IMR-90 (cell line): ENCODE results near the gene HIPK3. TPM values are rescaled to one million over a fixed set of nuclear protein-coding genes. Genes with fewer than 3 reads are reported as not detected.

ENCODE experiments used
- ATAC-seq: fragments of 200-7000 bp; cut with Tn5 transposase; 2 replicates; pipeline ENCODE4 v1.9.1; 2020; ENCODE audit warnings: low read depth, mild to moderate bottlenecking, moderate library complexity
- BruUV-seq: library from RNA; stranded (reverse); fragments of 400-500 nt; replicated peaks from 2 replicates; lab custom pipeline; 2021; lab: Mats Ljungman, UMichigan
- CTCF ChIA-PET: fragments of 300-600 bp; formaldehyde crosslinking; extraction: SDS; loops from one replicate; lab custom pipeline; 2021; ENCODE audit warnings: antibody characterized with exemption; lab: Yijun Ruan, JAX
- POLR2A ChIA-PET: fragments of 300-600 bp; sonication (Branson Sonifier 250); formaldehyde crosslinking; loops from one replicate; lab custom pipeline; 2022; ENCODE audit warnings: antibody characterized with exemption; ENCODE audit not compliant: unreplicated experiment; lab: Charles Lee
- DNase-seq: peaks from one replicate; pipeline ENCODE4 v3.0.0; 2013
- H2AFZ ChIP-seq: replicated peaks from 2 replicates; pipeline ENCODE3; 2013; ENCODE audit warnings: low read length, mild to moderate bottlenecking; ENCODE audit not compliant: poor library complexity
- H2AK5ac ChIP-seq: 2 replicates; pipeline ENCODE4 v1.6.1; 2013; ENCODE audit warnings: low read depth, low read length, inconsistent platforms
- H2AK9ac ChIP-seq: replicated peaks from 2 replicates; pipeline ENCODE3; 2013; ENCODE audit warnings: mild to moderate bottlenecking, low read depth, low read length, moderate library complexity; ENCODE audit not compliant: poor library complexity
- H2BK120ac ChIP-seq: 2 replicates; pipeline ENCODE4 v1.6.1; 2013; ENCODE audit warnings: low read depth, low read length, inconsistent platforms
- H2BK15ac ChIP-seq: 3 replicates; pipeline ENCODE4 v1.6.1; 2013; ENCODE audit warnings: low read depth, low read length, inconsistent platforms
- H2BK20ac ChIP-seq: 2 replicates; pipeline ENCODE4 v1.6.1; 2013; ENCODE audit warnings: low read depth, mild to moderate bottlenecking, inconsistent platforms, low read length, moderate library complexity
- H2BK5ac ChIP-seq: 2 replicates; pipeline ENCODE4 v1.6.1; 2013; ENCODE audit warnings: mild to moderate bottlenecking, low read depth, low read length, inconsistent platforms; ENCODE audit not compliant: poor library complexity, severe bottlenecking
- H3K14ac ChIP-seq: replicated peaks from 2 replicates; pipeline ENCODE4 v1.6.1; 2013; ENCODE audit warnings: low read depth, low read length, inconsistent platforms
- H3K18ac ChIP-seq: 2 replicates; pipeline ENCODE4 v1.6.1; 2013; ENCODE audit warnings: low read depth, low read length, control low read depth
- H3K23ac ChIP-seq: 2 replicates; pipeline ENCODE4 v1.6.1; 2013; ENCODE audit warnings: low read depth, low read length, inconsistent platforms
- H3K27ac ChIP-seq: 2 replicates; pipeline ENCODE4 v1.5.1; 2013; ENCODE audit warnings: mild to moderate bottlenecking, control low read depth, low read length; ENCODE audit not compliant: insufficient read depth
- H3K27me3 ChIP-seq: 2 replicates; pipeline ENCODE4 v1.6.1; 2013; ENCODE audit warnings: low read length; ENCODE audit not compliant: control insufficient read depth, insufficient read depth
- H3K36me3 ChIP-seq: 2 replicates; pipeline ENCODE4 v1.6.1; 2013; ENCODE audit warnings: low read length, mixed read lengths; ENCODE audit not compliant: control insufficient read depth, insufficient read depth
- H3K4ac ChIP-seq: 2 replicates; pipeline ENCODE4 v1.6.1; 2013; ENCODE audit warnings: low read depth, low read length, inconsistent platforms
- H3K4me1 ChIP-seq: 2 replicates; pipeline ENCODE4 v1.6.1; 2013; ENCODE audit warnings: low read length, mixed read lengths; ENCODE audit not compliant: control insufficient read depth, insufficient read depth
- H3K4me2 ChIP-seq: 2 replicates; pipeline ENCODE4 v1.6.1; 2013; ENCODE audit warnings: low read depth, mild to moderate bottlenecking, control low read depth, low read length, moderate library complexity
- H3K4me3 ChIP-seq: 2 replicates; pipeline ENCODE4 v1.5.1; 2013; ENCODE audit warnings: low read depth, mild to moderate bottlenecking, control low read depth, low read length, moderate library complexity; ENCODE audit not compliant: insufficient read depth
- H3K56ac ChIP-seq: 2 replicates; pipeline ENCODE4 v1.6.1; 2013; ENCODE audit warnings: low read length, inconsistent platforms; ENCODE audit not compliant: insufficient read depth; ENCODE audit errors: extremely low read depth
- H3K79me1 ChIP-seq, 2 experiments: 2 replicates each; pipeline ENCODE4 v1.6.1; 2013; ENCODE audit warnings: low read length in 2 of 2, inconsistent platforms in 1 of 2, low read depth in 1 of 2
- H3K9ac ChIP-seq: 2 replicates; pipeline ENCODE4 v1.6.1; 2013; ENCODE audit warnings: low read depth, low read length, control low read depth
- H3K9me1 ChIP-seq: 2 replicates; pipeline ENCODE4 v1.6.1; 2013; ENCODE audit warnings: low read length, inconsistent platforms; ENCODE audit not compliant: insufficient read depth
- H3K9me3 ChIP-seq: 2 replicates; pipeline ENCODE4 v1.6.1; 2013; ENCODE audit warnings: low read length; ENCODE audit not compliant: control insufficient read depth, insufficient read depth
- H4K20me1 ChIP-seq: 2 replicates; pipeline ENCODE4 v1.6.1; 2013; ENCODE audit warnings: low read length, inconsistent platforms; ENCODE audit not compliant: insufficient read depth
- H4K5ac ChIP-seq: 2 replicates; pipeline ENCODE4 v1.6.1; 2013; ENCODE audit warnings: mild to moderate bottlenecking, low read depth, low read length, control low read depth
- H4K8ac ChIP-seq, 2 experiments: 2 replicates each; pipeline ENCODE4 v1.6.1; 2013; ENCODE audit warnings: low read depth in 2 of 2, low read length in 2 of 2, control low read depth in 1 of 2, inconsistent platforms in 1 of 2
- H4K91ac ChIP-seq: 2 replicates; pipeline ENCODE4 v1.6.1; 2013; ENCODE audit warnings: low read depth, low read length, inconsistent platforms; ENCODE audit not compliant: insufficient read depth
- CEBPB ChIP-seq: IDR thresholded peaks from 2 replicates; pipeline ENCODE4 v1.6.1; 2012; ENCODE audit warnings: low read depth, low read length, improper control_type of control experiment
- MAZ ChIP-seq: IDR thresholded peaks from 2 replicates; pipeline ENCODE4 v1.6.1; 2012; ENCODE audit warnings: low read depth, mild to moderate bottlenecking, low read length, improper control_type of control experiment, moderate library complexity, borderline replicate concordance
- NFE2L2 ChIP-seq: fragments of 150-350 bp; IDR thresholded peaks from 2 replicates; pipeline ENCODE4 v1.6.1; 2016; ENCODE audit warnings: low read depth, mild to moderate bottlenecking, low read length
- RCOR1 ChIP-seq: IDR thresholded peaks from 2 replicates; pipeline ENCODE4 v1.6.1; 2012; ENCODE audit warnings: mild to moderate bottlenecking, low read length, improper control_type of control experiment; ENCODE audit not compliant: insufficient replicate concordance
- WGBS, 2 experiments: methylation state at CpG; one replicate each; pipeline versions ENCODE4 v1.1.5 to v1.1.7; 2013; ENCODE audit warnings: missing lambda C conversion rate in 2 of 2; ENCODE audit not compliant: insufficient read length in 1 of 2; ENCODE audit errors: extremely low coverage in 2 of 2; 5-methylcytosine and 5-hydroxymethylcytosine counted together
- dilution Hi-C: fragments of 300-500 bp; cut with HindIII; formaldehyde crosslinking; loops from one replicate; pipeline ENCODE4 v1.14.3; 2018; ENCODE audit warnings: low sequenced_read_pairs; ENCODE audit not compliant: unreplicated experiment
- in situ Hi-C: fragments of 300-500 bp; cut with MboI; formaldehyde crosslinking; loops from 3 replicates; pipeline ENCODE4 v1.14.3; 2019; ENCODE audit warnings: low sequenced_read_pairs, inconsistent platforms, mixed read lengths
- intact Hi-C: fragments of 100-400 bp; cut with micrococcal nuclease; formaldehyde crosslinking; loops from 2 replicates; pipeline ENCODE4 v1.10.0; 2022
- polyA plus RNA-seq, 3 experiments: library from polyadenylated mRNA; depleted of rRNA; stranded (reverse); fragments of >200 nt; gene quantifications; 2 replicates each; pipeline ENCODE4 v1.2.3, GENCODE V29; 2012; ENCODE audit warnings: low replicate concordance in 1 of 3
- total RNA-seq: library from RNA; depleted of rRNA; stranded (reverse); fragments of >200 nt; gene quantifications from 2 replicates; pipeline ENCODE4 v1.2.3, GENCODE V29; 2012

HIPK3 gene
- total and polyA plus RNA-seq, 2 of the 4 experiments (the other 2 are of a cell fraction), result 8.3 to 103 TPM

DNA sequence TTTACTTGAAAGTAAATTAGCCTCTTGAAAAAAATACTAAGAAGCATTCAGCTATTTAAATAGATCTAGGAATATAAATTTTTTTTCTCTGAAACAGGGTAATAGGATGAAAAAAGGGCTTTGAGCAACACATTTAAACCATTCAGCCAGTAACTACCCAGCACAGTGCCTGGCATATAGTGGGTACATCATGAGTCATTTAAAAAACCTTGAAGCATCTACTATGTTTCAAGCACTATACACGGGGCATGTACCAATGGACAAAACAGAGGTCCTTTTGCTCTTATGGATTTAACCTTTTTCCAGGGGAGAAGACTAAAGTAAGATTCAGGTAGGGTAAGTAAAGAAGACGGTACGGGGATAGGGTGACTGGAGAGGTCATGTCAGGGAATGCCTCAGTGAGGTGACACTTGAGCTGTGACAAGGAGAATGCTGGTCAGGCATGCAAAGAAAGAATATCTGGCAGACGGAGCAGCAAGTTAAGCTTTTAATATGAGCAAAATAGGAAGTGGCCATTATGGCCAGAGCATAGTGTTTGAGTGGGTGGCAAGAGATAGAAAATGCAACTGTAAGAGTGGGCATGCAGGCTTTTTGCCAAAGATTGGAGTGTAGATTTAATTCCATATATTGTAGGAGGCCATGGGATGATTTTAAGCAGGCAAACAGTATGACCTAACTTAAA lies 101.1 kb downstream of the HIPK3 start:
- Histone ChIP-seq H3K9ac (no peak overlapping the region), H2AK9ac (no peak overlapping the region), H4K91ac (no peak overlapping the region), H3K9me1 (peaks cover under 1% of the 10 kb centered on the region), H3K23ac (no peak overlapping the region), H3K14ac (no peak overlapping the region), H3K4me1 (no peaks in the 10 kb centered on the region; the same call in 1 of the 2 replicates), H3K9me3 (no peaks in the 10 kb centered on the region), H3K27me3 (no peaks in the 10 kb centered on the region), H3K4me2 (no peak overlapping the region), H2BK5ac (no peak overlapping the region), H4K8ac (no peak overlapping the region), H3K56ac (no peak overlapping the region), H3K36me3 (peaks cover 5% of the 10 kb centered on the region), H2AK5ac (no peak overlapping the region), H4K20me1 (no peaks in the 10 kb centered on the region), H2AFZ (no peak overlapping the region), H2BK20ac (no peak overlapping the region), H3K18ac (no peak overlapping the region), H4K5ac (no peak overlapping the region), H3K27ac (no peak overlapping the region), H2BK15ac (no peak overlapping the region), H3K4ac (no peak overlapping the region), H3K4me3 (no peak overlapping the region), H2BK120ac (no peak overlapping the region), H3K79me1 (peaks cover 1 to 3% of the 10 kb centered on the region in 2 experiments; a peak in 1 of 4 replicates)
- WGBS, 2 experiments, result 68% methylated on average over 3 of the region's 4 CpGs; no CpG with 5 or more reads in 1 of the 2 experiments
- in situ Hi-C loops, result no loop called here
- dilution Hi-C loops, result no loop called here
- DNase-seq (no peak), ATAC-seq (no peak)
- TF ChIP-seq MAZ (no peak), CEBPB (no peak), NFE2L2 (no peak), RCOR1 (no peak)
- no TSS peak for BruUV-seq
- CTCF ChIA-PET, result no interaction called here
- POLR2A ChIA-PET, result no interaction called here
- intact Hi-C loops, result no loop called here
